ENCODE results near the gene PHF2.

GRCh38 chr9:93679536-93680442 is 103.4 kb downstream of the PHF2 start:
- TF ChIP-seq POLR2A (IDR thresholded peaks at IDR 0.05) (no peak), CTCF (IDR thresholded peaks at IDR 0.05) (no peak)

All from sigmoid colon (tissue), 3 donors.